Measurements from ENCODE around the gene NUMBL.

DNA sequence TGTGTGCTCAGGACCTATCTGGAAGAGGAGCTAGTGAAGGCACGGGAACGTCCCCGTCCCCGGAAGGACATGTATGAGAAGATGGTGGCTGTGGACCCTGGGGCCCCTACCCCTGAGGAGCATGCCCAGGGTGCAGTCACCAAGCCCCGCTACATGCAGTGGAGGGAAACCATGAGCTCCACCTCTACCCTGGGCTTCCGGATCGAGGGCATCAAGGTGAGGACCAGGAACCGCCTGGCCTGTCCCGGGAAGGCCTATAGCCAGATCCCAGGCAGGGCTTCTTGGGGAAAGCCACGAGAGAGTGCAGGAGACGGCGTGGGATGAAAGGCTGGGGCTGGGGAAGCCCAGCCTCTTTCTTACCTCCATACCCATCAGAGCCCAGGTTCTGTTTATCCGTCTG is 42.7 kb upstream of the NUMBL start:
- TF ChIP-seq, protein P1, sequence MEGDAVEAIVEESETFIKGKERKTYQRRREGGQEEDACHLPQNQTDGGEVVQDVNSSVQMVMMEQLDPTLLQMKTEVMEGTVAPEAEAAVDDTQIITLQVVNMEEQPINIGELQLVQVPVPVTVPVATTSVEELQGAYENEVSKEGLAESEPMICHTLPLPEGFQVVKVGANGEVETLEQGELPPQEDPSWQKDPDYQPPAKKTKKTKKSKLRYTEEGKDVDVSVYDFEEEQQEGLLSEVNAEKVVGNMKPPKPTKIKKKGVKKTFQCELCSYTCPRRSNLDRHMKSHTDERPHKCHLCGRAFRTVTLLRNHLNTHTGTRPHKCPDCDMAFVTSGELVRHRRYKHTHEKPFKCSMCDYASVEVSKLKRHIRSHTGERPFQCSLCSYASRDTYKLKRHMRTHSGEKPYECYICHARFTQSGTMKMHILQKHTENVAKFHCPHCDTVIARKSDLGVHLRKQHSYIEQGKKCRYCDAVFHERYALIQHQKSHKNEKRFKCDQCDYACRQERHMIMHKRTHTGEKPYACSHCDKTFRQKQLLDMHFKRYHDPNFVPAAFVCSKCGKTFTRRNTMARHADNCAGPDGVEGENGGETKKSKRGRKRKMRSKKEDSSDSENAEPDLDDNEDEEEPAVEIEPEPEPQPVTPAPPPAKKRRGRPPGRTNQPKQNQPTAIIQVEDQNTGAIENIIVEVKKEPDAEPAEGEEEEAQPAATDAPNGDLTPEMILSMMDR (IDR thresholded peaks at IDR 0.05): no peak
- no peak for TF ChIP-seq POLR2AphosphoS5 (IDR thresholded peaks at IDR 0.05)

Data from esophagus muscularis mucosa (tissue), 3 donors.